Suppressor macrophage (primary cell): Measurements from ENCODE around the gene CFAP61.

Experiments
- DNase-seq, 4 experiments: peaks; one replicate each; pipeline ENCODE4 v3.0.0-alpha.2; 2020 to 2022

CFAP61 gene

GRCh38 chr20:20037960-20038359 is 14.4 kb upstream of the CFAP61 start:
- no peak for DNase-seq

DNA sequence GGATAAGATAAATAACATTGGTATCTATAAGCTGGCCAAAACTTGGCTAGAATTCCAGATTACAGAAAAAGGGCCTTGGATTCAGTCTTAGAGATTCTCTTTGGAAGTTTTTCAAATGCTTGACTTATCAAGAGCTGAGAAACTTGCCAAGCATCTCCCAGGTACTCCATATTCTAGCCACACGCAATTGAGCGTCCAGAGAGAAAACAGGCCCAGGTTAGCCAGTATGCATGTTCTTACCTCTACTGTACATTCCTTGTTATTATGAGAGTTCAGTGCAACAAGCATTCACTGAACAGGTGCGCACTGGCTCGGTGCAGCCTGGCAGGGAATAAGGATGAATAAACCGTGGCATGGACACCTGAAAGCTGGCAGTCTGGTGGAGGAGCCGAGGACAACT is 13.7 kb upstream of the CFAP61 start:
- no peak for DNase-seq

- DNase-seq: no peak
Observed at GRCh38 chr20:20039752-20040387, 12.5 kb upstream of the CFAP61 start.

GRCh38 chr20:20051767-20052073 is 612 bp upstream of the CFAP61 start:
- DNase-seq: no peak

- DNase-seq: peak in 1 of 4 experiments; percentile 14
Observed at GRCh38 chr20:20060234-20060998, 8.1 kb downstream of the CFAP61 start.

DNA sequence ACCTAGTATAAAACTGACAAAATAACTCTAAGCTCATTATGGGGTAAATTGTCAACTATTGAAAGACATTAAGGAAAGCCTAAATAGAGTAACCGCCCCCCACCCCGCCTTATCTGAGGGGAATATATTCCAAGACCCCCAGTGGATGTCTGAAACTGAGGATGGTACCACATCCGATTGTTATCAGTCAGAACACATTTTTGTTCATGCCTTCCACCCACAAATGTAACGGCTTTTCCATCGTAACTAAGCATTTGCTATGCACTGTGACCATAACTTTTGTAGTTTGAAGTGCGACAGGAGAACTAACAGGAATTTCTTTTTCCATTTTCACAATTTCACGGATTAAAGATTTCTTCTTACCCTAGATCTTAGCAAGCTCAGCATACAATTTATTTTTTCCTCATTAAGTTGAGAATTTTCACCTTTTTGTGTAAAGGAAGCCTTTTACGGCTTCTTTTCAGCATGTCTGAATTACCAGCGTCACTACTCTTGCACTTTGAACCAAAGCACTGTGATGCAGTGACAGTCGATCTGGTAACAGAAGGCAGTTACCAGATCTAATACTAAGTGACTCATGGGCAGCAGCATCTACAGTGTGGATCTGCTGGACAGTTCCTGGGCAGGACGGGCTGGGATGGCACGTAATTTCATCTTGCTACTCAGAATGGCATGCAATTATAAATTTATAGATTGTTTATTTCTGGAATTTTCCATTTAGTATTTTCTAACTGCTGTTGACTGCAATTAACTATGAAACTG is 11.8 kb downstream of the CFAP61 start:
- no peak for DNase-seq

GRCh38 chr20:20065361-20065760 is 13.0 kb downstream of the CFAP61 start:
- DNase-seq: no peak

- DNase-seq: no peak
Observed at GRCh38 chr20:20070871-20071726, 18.8 kb downstream of the CFAP61 start.

GRCh38 chr20:20073801-20074371 is 21.6 kb downstream of the CFAP61 start:
- no peak for DNase-seq

- no peak for DNase-seq
Observed at GRCh38 chr20:20075032-20075431, 22.7 kb downstream of the CFAP61 start.

GRCh38 chr20:20076297-20077065 is 24.1 kb downstream of the CFAP61 start:
- peak; percentile 56 to 73 (median 64) for DNase-seq

DNA sequence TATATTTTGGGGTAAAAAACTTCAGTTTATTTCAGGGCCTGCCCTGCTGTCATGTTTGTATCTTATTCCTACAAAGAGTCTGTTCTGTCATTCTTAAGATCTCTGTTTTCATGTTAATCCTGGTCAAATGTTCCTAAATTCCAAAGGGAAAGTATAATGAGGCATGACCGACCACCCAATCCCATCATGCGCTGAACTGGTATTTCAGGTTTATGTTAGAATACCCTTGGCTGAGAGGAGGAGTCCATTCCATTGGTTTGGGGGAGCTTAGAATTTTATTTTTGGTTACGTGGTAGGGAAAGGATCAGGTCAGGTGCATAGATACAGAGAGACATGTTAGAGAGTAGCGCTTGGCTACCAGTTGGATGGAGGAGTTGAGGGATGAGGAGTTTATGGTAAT is 25.7 kb downstream of the CFAP61 start:
- DNase-seq: no peak

DNA sequence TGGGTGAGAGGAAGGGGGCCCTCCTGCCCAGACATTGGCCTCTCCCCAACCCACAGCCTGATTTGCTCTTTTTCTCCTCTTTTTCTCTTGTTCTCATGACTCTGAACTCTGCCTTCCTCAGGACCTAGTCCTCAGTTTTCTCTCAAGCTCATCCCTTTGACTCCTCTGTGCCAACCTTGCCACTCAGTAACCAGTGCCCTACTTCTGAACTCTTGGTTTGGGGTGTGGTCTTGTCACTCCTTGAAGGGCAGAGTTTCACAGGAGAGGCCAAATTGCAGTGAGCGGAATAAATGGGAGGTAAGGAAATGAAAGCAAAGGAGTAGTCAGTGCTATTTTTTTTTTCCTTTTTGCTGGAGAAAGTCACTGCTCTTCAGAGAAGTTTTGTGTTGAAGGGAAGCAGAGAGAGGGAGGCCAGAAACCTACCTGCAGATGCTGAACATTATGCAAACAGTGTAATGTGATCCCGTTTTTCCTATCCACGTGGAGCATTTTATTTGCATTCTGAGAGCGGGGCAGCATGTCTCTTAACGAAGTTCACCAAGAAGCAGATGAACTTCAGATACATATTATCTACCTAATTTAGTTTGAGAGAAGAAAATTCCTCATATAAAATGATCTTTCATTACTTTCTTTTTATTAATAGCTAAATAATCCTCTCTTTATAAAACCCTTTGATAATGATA is 26.9 kb downstream of the CFAP61 start:
- no peak for DNase-seq

- peak; percentile 9 to 80 (median 40) for DNase-seq
Observed at GRCh38 chr20:20083807-20084206, 31.5 kb downstream of the CFAP61 start.

GRCh38 chr20:20084296-20084752 is 32.0 kb downstream of the CFAP61 start:
- DNase-seq: no peak

DNA sequence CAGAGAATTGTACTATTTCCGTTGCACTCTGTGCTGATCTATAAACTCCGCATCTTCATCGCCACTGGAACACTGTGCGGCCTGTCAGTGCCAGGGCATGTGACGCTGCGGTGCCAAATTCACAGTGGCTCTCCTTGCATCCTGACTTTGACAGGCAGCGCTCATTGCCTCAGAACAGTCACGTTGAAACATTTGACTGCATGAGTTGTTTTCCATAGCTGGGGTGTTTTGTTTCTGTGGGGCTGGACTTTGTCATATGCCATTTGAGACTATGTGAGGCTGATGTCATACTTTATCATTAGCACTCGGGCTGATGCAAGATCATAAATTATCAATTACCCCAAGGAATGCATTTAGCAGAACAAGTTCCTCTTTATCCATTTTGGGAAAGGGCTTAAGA is 32.7 kb downstream of the CFAP61 start:
- peak in 3 of 4 experiments; percentile 10 to 23 (median 23) for DNase-seq

DNA sequence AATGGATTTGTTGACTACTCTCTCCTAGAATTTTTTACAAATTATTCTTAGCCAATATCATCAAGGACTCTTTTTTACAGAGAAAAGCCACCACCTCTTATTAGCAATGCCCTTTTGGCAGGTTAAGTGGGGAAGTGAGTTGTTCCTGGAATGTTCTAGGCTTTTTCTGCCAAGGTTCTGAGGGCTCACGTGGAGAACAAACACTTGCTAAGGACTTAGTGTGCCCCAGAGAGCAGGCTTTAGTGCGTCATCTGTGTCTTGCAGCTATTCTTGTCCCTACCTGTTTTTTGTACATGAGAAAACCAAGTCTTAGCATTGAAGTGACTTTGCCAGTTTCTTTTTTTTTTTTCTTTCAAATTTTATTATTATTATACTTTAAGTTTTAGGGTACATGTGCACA is 33.5 kb downstream of the CFAP61 start:
- no peak for DNase-seq

- no peak for DNase-seq
Observed at GRCh38 chr20:20089018-20089417, 36.7 kb downstream of the CFAP61 start.

DNA sequence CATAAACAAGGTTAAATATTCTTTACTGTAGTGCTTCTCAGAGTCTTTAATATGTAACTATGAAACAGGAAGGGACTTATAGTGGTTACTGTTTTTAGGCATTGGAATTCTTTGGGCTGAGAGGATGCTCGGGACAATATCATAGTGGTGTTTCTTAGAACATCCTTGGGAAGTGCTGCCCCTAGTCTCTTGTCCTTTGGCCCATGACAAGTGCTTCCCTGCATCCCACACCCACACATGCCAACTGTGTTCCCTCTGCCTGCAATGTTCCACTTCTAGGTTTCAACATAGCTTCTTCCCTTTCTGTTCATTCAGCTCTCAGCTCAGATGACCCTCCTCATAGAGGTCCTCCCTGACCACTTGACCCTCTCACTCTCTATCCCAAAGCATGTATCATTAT is 37.6 kb downstream of the CFAP61 start:
- peak in 3 of 4 experiments; percentile 47 to 55 (median 49) for DNase-seq

- DNase-seq: no peak
Observed at GRCh38 chr20:20092827-20093226, 40.5 kb downstream of the CFAP61 start.

DNA sequence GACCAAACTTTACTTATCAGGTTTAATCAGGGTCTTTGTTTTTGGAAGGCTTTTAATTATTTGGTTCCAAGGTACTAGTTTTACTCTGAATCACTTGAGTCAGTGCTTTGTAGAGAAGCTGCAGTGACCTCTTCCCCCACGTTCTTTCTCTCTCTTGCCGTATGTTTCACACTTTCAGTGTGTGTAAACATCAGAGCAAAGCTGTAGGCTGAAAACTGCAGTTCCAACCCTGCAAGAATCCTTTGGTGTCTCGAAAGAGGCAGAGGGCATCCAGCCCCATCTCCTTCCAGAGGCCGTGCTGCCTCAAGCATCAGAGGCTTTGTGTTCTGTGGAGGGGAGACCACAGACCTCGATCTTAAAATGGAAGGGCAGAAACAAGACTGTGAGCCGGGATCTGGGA is 42.1 kb downstream of the CFAP61 start:
- no peak for DNase-seq
